Tracheal epithelial cell (primary cell): ENCODE results near the gene PHACTR1. TPM values are rescaled to one million over a fixed set of nuclear protein-coding genes. Genes with fewer than 3 reads are reported as not detected.

Experiments used
- total RNA-seq: library from RNA; depleted of rRNA; stranded (reverse); fragments of >200 nt; gene quantifications from 2 replicates; pipeline ENCODE4 v1.2.1, GENCODE V29; 2014

Gene PHACTR1
- 0.96 TPM in 1 of 2 replicates, not detected in the other for total RNA-seq

DNA sequence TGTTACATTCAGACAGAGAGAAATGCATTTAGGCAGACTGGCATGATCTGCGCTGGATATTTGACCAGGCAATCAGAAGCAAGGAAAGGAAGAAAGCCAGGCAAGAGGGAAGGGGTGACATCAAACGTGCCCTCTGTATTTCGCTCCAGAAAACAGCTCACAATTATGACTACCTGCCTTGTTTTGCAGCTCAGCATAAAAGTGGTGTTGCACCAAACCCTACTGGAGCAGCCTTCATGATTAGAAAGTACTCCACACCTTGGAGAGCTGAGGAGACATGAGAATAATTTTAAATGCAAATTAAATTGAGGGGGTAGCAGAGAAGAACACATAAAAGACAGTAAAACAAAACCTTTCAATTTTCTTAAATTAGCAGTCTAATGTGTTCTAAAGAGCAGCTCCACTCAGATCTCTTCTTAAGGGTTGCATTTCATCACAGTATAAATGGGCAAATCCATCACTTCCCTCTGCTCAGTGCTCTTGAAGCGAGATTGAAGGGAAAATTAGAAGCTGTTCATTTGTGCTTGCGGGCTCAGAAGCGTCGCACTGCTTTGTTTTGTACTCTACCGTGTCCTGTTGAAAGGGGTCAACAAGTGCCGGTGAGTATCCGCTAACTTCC, at the start of gene PHACTR1:
PHACTR1 (plus strand) TSS at position 470 of the 619 bp plus-strand sequence.

DNA sequence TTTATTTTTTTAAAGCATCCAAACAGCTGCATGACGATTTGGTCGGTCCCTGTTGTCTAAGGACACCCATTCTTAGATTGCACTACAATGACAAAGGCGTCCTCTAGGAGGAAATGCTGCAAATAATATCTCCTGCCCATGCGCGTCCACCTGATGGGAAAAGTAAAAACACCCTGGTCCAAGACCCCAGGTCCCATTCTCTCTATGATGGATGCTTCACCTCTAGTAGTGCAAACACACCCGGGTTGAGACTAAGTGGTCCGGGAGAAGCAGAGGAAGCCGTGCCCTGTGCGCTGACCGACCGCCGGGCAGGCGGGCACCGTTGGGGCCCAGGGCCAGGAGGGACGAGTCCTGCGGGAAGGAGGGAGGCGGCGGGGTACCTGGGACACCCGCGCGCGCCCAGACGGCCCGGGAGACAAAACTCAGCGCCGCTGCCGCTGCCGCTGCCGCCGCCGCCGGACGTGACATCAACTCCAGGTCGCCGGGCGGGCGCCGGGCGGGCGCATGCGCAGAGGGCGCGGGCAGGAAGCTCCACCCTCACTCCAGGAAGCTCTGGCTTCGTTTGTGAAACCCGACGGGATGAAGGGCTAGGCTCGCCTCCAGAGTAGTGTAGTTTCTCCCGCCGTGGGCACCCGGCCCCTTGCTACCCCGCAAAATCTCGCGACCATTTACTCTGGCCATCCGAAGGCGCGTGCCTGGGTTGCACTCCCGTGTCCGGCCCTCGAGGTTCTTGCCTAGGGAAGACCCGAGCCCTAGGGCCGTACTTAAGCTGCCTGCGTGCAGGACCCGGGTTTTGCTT, 611.7 kb downstream of the PHACTR1 start, which contains the start of gene TBC1D7:
TBC1D7 (minus strand) TSS at position 462 of the 799 bp plus-strand sequence. CDS start 1,639 bp downstream, outside the sequence.

